Globus pallidus (tissue), 1 donor: Measurements from ENCODE around the gene UBR2.

ENCODE experiments used
- DNase-seq: peaks from one replicate; pipeline ENCODE4 v3.0.0-alpha.2; 2015; ENCODE audit warnings: low spot score

Gene UBR2

GRCh38 chr6:42563697-42564505 lies at the start of gene UBR2:
Gene UBR2, plus strand, starts transcription at chr6:42564029. Its CDS starts 291 bp downstream, at chr6:42564320.
- DNase-seq: peak; percentile 100

DNA sequence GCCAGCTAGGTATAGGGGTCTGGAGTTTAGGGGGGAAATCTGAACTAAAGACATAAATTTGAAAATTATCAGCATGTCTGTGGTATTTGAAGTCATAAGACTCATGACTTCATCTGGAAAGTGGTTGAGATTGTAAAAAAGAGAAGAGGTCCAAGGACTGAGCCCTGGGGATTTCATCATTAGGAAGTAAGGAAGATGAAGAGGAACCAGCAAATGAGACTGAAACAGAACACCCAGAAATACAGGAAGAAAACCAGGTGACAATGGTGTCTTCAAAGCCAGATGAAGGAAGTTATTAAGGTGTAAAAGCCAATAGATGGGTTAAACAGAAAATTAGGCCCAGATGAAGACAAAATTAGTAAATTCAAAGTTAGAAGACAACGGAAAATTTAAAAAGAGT lies 49.1 kb upstream of the UBR2 start:
- DNase-seq: peak; percentile 15

DNA sequence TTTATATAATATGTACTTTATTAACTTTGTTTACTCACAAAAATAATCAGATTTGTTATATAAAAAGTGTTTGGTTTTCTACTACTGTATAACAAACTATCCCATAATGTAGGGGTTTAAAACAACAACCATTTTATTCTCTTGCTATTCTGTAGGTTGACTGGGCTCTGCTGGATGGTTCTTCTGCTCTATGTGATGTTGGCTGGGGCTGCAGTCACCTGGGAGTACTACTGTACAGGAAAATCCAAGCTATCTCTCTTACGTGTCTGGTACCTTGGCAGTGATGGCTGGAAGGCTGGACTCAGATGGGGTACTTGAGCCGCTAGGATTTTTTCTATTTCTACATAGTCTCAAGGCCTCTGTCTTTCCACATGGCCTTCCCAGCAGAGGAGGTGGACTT lies 44.0 kb upstream of the UBR2 start:
- no peak for DNase-seq

DNA sequence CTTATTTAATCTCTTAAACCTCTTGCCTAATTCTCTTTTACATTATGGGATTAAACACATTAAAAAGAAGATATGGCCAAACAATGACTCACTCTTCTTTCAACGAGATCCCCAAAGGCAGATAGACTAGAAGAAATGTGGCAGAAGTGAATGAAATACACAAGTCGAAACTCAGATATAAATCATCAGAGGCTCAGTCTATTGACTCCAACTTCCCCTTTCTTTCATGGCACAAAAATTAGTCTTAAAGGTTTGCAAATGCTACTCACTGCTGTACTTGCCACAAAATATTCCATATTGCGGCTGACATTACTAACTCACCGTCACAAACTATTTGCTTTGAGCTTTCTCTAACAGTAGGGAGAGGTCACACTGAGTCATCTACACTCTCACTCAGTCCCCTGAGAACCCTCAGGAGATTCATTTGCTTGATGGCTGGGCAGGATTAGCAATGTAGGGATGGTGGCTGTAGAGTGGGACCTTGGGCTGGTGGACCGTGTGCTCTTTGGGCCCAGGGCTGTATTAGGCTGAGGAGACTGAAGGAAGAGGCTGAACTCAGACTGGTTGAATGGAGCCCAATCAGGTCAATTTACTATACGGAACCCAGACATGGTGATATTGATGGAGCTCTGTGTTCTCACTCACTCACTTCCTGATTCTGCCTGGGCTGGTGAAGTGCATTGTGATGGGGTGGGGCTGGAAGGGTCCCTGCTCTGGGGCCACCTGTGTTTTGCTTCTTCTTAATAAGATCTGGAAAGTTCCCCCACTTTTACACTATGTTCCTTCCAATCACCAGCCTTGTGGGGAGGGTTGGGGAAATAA lies 42.8 kb upstream of the UBR2 start:
- no peak for DNase-seq

DNA sequence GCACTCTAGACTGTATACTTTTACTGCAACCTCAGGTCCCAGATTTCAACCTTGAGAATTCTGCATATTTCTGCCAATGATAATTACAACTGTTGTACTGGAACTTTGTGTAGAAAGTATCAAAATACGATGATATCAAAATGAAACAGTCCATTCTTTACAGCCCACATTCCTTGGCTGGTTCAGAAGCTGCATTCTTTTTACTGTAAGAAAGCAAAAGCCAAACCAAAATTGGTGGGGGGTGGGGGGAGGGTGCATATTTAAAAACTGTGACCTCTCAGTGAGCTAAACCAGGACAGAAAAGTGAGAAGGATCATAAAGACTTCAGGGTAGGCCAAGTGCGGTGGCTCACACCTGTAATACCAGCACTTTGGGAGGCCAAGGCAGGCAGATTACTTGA lies 41.8 kb upstream of the UBR2 start:
- DNase-seq: no peak

DNA sequence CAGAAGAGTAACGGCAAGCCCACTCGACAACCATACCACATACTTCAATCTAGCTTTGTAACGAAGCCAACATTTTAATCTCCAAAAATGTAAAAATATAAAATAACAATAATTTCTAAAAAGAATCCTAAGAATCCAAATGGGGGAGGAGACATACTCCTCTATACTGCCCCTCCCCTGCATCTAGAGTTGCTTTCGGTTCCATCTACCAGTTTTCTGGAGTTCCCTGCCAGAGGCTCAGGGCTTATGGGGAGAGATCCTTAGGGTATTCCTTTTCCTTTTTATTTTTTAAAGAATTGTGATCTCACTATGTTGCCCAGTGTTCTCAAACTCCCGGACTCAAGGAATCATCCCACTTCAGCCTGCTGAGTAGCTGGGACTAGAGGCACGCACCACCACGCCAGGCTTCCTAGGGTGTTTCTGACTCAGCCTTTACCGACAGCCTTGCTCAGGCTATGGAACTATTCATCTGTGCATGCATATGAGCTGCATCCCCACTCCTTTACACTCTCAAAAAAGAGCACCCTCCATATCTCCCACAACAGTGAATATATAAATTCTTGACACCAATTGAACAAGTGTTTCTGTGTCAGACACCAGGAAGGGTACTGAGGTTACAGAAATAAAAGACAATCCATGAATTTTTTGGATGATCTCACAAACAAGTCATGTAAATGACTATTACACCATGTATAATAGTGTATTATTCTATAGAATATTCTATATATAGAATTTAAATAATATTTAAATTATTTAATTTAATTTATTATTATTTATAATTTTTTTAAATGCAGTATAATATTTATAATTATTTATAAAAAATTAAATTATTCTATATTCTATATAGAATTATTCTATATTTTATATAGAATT lies 40.7 kb upstream of the UBR2 start:
- no peak for DNase-seq

GRCh38 chr6:42525206-42525605 lies 38.6 kb upstream of the UBR2 start:
- DNase-seq: no peak

GRCh38 chr6:42526616-42527015 lies 37.2 kb upstream of the UBR2 start:
- DNase-seq: no peak

DNA sequence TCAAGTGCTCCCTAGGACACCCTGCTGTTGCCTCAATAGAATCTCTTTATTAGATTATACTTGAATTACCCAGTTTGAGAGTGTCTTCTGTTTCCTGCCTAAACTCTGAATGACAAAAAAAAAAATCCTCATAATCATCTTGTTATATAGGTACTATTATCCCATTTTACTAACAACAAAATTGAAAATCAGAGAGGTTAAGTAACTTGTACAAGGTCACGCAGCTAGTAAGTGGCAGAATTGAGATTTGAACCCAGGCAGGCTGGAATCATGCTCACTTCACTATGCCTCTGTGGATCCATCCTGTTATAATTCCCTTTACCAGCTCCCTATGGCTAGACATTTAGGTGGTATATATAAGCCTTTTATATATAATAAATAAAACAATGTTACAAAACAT lies 36.6 kb upstream of the UBR2 start:
- DNase-seq: no peak

GRCh38 chr6:42530296-42530695 lies 33.5 kb upstream of the UBR2 start:
- DNase-seq: no peak

- no peak for DNase-seq
Observed at GRCh38 chr6:42530751-42531150, 33.1 kb upstream of the UBR2 start.

GRCh38 chr6:42532038-42532669 lies 31.7 kb upstream of the UBR2 start:
- no peak for DNase-seq

- no peak for DNase-seq
Observed at GRCh38 chr6:42533794-42534193, 30.0 kb upstream of the UBR2 start.

DNA sequence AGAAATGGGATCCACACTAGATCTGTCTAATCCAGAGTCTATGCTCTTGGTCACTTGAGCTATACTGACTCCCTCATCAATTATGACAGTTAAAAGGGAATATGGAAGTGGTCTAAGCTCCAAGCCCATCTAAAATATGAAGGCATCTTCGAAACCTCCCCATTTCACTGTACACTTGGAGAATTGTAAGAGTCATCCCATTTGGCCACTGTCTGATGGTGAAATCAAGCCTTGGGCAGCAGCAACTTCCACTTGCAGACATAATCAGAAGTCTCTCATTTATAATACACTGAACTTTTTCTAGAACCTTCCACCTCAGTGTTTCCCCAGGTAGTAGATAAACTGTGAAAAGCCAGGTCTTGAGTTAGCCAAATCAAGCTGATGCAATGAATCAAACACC lies 26.3 kb upstream of the UBR2 start:
- DNase-seq: no peak

DNA sequence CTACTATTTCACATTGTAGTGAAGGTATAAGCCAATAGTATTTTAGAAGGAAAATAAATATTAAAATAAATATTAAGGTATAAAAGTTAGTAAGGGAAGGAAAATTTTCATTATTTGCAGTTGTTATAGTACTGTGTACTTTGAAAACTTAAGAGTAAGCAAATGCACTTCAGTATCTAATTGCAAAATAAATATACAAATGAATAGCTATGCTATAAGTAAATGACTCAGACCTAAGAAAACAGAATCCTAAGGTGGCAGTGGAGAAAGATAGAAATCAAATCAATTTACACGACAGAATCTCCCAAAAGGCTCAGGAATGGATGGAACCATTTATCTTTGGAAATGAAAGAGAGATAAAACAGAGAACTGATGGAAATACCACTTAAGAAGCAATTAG lies 24.7 kb upstream of the UBR2 start:
- no peak for DNase-seq

DNA sequence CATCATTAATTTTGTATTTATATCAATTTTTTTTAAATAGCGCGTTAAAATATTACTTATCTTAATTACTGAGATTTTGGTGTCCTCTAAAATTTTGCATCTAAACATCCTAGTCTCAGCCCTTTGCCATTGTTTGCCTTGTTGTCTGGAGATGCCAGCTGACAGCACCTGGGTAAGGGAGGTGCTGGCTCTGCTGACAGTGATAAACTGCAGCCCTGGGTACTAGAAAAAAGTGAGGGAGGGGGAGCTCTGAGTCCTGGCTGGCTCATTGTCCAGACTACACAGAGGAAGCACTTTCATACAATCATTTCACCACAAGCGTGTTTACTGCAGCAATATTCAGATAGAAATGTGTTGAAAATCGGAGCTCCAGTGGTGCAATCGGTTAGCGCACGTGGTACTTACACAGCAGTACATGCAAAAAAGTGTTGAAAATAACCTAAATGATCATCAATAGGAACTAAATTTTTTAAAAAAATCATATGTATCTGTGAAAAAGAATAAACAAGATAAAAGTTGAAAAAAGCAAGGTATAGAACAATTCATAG lies 18.5 kb upstream of the UBR2 start:
- DNase-seq: no peak

- DNase-seq: peak; percentile 93
Observed at GRCh38 chr6:42547407-42548329, 16.2 kb upstream of the UBR2 start.

DNA sequence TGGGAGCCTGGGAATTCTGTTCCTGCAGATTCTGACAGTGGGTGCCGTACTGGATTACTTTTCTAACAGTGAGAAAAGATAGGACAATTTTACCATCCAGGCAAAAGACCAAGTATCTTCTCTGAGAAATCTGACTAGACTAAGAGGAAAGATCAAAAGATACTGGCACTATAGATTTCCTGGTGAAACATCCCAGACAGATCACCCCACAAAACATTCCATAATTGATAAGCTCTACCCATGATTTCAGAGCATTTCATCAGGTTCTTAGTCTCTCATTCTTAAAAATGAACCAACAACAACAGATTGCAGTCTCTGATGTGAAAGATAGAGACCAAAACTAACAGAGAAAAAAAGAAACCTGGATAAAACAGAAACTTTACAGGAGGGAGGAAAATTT lies 13.6 kb upstream of the UBR2 start:
- no peak for DNase-seq

DNA sequence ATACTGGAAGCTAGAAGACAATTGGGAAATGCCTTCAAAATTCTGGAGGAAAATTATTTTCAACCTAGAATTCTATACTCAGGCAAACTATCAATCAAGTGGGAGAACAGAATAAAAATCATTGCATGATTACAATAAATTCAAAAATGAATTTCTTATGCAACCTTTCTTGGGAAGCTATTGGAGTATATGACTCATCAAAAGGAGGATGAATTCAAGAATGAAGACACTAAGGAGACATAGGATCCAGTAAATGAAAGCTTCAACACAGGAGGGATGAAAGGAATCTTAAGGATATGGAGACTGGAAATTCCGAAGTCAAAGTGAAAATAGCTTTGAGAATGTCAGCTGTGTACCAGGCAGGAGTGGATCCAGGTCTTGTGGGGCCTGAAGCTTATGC lies 12.6 kb upstream of the UBR2 start:
- no peak for DNase-seq

- DNase-seq: no peak
Observed at GRCh38 chr6:42552380-42552779, 11.4 kb upstream of the UBR2 start.
